Epithelial cell of esophagus (primary cell): ENCODE data around the gene CABLES1.
"Not testable (repeated sequence)": the region's sequence is repeated elsewhere in the genome, so short reads cannot be mapped to it uniquely, and the experiment has no call there.

Experiments
- DNase-seq: peaks from one replicate; pipeline ENCODE4 v3.0.0; 2010; ENCODE audit warnings: low read depth
- H3K4me3 ChIP-seq: 2 replicates; pipeline ENCODE4 v1.5.1; 2011; ENCODE audit warnings: mild to moderate bottlenecking, low read length, control low read depth
- CTCF ChIP-seq: IDR thresholded peaks from 2 replicates; pipeline ENCODE4 v1.5.1; 2011; ENCODE audit warnings: low read depth, mild to moderate bottlenecking, low read length, control low read depth, inconsistent platforms; ENCODE audit not compliant: insufficient read depth; ENCODE audit errors: missing control alignments

The CABLES1 gene

GRCh38 chr18:23134780-23135549 lies at the start of gene CABLES1:
TSS of gene CABLES1 (plus strand) at chr18:23135485. CDS start at chr18:23135763, 278 bp downstream.
- DNase-seq: peak; percentile 33
- H3K4me3 ChIP-seq: peak within 1 kb of the TSS; percentile 46
- no peak for TF ChIP-seq CTCF

GRCh38 chr18:23087352-23087751 lies 47.9 kb upstream of the CABLES1 start:
- no peak for TF ChIP-seq CTCF
- DNase-seq: no peak
- no peak overlapping the region for H3K4me3 ChIP-seq

GRCh38 chr18:23088310-23088709 lies 47.0 kb upstream of the CABLES1 start:
- TF ChIP-seq CTCF: no peak
- DNase-seq: no peak
- no peak overlapping the region for H3K4me3 ChIP-seq

- not testable (repeated sequence) for H3K4me3 ChIP-seq, DNase-seq
Observed at GRCh38 chr18:23091017-23091993, 44.0 kb upstream of the CABLES1 start.

GRCh38 chr18:23092121-23092520 lies 43.2 kb upstream of the CABLES1 start:
- H3K4me3 ChIP-seq: no peak overlapping the region
- no peak for TF ChIP-seq CTCF
- DNase-seq: no peak

- DNase-seq: not testable (repeated sequence)
Observed at GRCh38 chr18:23093130-23093529, 42.2 kb upstream of the CABLES1 start.

GRCh38 chr18:23093772-23094171 lies 41.5 kb upstream of the CABLES1 start:
- no peak for TF ChIP-seq CTCF
- H3K4me3 ChIP-seq: no peak overlapping the region
- no peak for DNase-seq

More at GRCh38 chr18:23093130-23093529, 42.2 kb upstream of the CABLES1 start:
- H3K4me3 ChIP-seq: not testable (repeated sequence)
